NCI-H524 (cell line): ENCODE results near the gene SCRG1.

Experiments used
- DNase-seq, 2 experiments: peaks; one replicate each; lab custom pipeline; 2025; lab: John Stamatoyannopoulos, UW

The SCRG1 gene

DNA sequence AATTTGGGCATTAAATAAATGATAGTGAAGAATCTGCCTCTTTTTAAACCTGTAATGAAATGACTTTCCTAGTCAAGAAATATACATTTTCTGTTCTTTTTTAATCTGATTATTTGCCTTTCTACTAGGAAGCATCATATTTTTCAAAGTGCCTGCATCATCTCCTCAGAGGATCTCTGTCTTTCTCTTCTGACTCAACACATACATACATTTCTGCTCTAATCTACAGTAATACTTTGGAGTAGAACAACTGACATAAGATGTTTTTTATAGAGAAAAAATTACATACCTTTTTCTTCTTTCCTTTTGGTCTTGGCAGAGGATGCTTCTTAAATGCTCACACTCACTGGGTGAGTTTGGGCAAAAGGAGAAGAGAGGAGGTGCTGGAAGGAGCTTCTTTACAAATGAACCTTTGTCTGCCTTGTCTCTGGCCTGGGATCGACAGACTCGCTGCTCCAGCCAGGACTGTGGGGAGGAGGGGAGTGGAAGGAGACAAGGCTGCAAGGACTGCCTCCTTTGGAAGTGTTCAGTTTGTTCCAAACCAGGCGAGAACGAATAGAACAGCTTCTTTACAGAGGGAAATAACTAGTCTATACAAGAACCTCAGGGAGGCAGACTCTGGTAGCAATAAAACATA is at the start of gene SCRG1:
SCRG1 (minus strand) TSS at position 338 of the 637 bp plus-strand sequence. CDS start 7,702 bp downstream, outside the sequence.
- no peak for DNase-seq

DNA sequence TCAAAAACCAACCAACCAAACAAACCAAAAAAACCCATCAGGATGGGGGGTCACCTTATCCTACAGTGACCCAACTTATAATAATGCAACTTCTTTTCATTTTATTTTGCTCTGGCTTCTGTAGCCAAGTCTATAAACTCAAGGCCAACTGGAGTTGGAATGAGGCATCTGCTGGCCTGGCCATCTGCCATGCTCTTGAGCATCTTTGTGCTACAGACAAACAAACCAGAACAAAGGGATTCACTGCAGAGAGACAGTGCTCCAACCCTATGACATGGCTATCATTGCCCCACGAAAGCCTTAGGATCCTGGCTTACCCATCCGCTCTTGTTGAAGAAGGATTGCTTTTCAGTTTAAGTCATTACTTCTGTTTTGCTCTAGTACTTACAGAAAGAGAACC is 49.2 kb upstream of the SCRG1 start:
- DNase-seq = peak; percentile 84 to 93

DNA sequence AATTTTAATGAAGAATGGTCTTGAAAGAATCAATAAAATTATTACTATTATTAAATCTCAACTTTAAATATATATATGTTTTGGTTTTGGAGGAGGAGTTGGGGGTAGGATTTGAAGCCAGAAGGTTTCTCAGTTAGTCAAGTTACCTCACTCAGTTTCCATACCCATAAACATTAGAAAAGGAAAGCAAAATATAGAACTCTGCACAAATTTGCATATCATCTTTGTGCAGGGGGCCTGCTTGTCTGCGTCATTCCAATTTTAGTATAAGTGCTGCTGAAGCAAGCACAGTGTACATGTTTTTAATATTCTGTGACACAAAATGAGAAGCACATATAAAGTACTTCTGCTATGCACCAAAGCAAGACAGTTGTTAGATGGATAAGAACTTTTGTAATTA is 47.5 kb upstream of the SCRG1 start:
- DNase-seq = no peak

DNA sequence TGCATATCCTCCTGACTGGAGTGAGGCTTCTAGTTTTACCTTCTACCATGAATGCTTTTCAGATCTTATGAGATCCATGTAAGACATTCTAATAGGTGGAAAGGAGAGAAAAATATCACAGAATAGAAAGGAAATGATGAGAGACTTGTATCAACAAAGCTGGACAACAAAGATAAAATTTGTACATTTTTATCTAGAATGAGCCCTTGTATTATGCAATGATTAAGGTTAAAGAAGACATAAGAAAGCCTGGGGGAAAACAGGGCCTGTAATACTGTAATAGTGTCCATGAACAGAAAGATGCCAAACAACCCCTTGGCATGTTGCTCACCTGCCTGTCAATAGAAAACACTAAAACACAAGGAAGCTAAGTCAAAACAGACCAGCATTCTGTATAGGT is 44.2 kb upstream of the SCRG1 start:
- no peak for DNase-seq

DNA sequence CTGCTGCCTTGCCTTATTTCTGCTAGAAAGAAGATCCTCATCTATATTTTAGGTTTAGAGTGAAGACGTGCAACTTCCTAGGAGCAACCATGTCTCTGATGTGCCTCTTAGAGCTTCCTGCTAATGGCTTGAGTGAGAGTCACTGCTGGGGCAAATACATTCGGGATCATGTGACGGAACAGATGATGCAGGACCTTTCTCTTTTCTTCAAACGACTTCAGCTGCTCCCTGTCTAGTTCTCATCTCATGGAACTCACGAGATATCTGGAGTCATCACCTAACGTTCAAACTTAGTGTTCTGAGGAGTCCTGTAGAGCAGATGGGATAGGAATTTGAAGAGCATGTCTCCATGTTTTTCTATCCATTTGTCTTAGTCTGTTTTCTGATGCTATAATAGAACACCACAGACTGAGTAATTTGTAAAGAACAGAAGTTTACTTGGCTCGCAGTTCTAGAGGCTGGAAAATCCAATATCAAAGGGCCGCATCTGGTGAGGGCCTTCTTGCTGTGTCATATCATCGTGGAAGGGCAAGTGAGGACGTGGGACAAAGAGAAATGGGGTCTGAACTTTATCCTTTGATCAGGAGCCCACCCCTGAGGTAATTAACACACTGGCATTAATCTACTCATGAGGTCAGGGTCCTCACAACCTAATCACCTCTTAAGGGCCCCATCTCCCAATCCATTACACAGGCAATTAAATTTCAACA is 43.5 kb upstream of the SCRG1 start:
- DNase-seq = no peak

DNA sequence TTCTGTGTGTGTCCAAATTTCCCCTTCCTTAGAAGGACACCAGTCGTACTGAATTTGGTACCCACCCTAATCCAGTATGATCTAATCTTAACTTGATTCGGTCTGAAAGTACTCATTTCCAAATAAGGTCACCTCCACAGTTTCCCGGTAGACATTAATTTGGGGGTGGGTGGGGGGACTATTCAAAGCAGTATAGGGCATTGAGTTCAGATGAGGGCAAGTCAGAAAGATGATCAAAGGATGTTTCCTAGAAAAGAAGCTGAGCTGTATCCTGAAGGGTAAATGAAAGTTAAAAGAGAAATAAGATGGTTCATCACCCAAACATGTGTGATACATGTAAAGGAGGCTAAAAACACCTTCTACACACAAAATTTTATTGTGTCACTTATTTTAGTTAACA is 42.0 kb upstream of the SCRG1 start:
- DNase-seq = no peak

DNA sequence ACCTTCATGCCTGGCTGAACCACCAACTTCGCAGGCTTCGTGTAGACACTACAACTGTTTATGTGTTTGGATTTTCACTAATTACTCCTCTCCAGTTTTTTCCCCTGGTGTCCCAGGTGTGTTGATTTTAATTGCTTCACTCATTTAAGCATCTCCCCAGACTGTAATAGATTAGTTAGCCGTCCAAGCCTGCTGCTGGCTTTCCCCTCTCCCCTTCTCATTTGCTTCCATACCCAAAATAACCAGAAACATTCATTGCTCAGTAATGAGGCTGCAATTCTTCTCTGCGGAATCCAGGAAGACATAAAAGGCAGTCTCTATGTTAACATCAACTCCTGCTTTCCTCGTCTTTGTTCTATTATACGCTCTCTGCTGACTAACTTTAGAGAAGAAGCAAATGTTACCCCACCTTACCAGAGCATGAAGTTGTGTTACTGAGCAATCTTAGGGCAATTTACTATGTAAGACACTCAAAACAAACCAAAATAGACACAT is 37.9 kb upstream of the SCRG1 start:
- no peak for DNase-seq

DNA sequence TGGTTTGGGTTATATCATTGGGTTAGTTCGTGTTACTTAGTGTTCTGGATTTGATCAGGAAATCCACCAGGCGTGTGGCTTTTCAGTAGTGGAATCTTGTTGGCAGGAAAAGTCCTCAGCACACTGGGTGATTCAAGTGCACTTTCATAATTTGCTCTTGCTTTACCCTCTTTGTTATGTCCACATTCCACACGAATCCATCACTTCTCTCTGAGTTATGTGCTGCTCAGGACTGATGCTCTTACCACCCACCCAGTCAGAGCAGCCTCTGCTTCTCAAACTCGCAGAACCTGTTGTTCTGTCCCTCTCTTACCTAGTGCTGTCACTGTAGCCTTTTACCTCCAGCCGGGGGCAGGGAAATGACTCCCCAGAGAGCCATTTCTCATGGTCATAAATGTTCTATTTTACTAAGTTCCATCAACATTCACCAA is 37.2 kb upstream of the SCRG1 start:
- DNase-seq = no peak

DNA sequence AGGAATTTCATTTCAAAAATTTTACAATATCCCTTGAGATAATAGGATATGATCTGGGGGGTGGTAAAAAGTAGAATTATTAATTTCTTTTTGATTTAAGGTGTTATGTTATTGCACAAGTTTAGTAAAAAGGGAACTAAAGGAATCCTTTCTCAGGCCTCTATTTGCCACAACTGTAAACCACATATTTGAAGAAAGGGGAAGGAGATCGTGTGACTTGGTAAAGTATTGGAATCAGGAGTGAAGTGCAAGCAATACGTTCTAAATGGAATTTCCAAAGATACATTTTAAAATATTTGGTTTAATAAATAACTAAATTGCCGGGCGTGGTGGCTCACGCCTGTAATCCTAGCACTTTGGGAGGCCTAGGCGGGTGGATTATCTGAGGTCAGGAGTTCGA is 35.3 kb upstream of the SCRG1 start:
- DNase-seq = no peak

DNA sequence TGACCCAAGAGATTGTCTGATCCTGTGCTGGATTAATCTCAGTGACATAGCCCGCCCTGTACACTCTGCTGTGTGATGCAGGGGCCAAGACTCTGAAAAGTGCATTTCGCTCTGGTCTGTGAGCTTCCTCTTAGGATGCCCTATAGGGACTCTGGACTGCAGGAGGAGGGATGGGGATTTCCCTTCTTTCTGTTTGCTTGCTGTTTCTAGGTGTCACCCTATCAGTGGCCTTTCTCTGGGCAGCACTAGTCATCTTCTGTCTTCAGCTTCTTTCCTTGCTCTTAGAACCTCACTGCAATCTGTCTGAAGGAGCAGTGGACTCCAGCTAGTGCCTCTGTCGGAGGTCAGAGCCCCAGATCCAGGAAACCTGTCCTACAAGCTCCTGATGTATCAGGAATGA is 34.5 kb upstream of the SCRG1 start:
- no peak for DNase-seq

DNA sequence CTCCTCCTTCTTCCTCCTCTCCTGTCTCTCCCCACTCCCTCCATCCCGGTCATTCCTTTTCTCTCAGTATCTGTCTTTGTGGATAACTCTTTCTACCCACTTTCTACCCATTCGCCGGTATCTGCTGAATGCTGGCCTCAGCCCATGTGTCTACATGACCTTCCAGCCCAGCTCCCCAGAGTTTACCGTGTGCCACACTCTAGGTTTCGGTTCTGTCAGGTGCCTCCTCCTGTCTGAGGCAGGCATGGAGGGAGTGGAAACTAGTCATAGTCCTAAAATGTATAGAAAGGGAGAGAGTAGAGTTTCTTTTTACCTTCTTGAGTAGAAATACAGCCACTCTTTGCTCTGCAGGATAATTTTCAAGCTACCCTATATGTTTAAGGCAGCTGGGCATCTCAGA is 33.5 kb upstream of the SCRG1 start:
- DNase-seq = no peak

DNA sequence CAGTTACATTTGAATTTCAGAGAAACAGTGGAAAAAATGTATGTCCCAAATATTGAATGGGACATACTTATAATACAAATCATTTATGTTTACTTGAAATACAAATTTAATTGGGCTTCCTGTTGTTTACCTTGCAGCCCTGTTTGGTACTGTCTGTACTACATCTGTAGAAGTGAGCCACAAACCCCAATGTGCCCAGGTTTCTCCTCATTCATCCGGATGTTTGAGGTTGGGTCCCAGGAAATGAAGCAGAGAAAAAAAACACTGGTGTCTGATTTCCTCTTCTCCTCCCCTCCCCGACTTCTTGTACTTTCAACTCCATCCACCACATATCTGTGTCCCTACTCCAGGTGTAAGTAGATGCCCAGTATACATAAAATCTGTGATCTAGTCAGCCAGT is 27.1 kb upstream of the SCRG1 start:
- DNase-seq = no peak

DNA sequence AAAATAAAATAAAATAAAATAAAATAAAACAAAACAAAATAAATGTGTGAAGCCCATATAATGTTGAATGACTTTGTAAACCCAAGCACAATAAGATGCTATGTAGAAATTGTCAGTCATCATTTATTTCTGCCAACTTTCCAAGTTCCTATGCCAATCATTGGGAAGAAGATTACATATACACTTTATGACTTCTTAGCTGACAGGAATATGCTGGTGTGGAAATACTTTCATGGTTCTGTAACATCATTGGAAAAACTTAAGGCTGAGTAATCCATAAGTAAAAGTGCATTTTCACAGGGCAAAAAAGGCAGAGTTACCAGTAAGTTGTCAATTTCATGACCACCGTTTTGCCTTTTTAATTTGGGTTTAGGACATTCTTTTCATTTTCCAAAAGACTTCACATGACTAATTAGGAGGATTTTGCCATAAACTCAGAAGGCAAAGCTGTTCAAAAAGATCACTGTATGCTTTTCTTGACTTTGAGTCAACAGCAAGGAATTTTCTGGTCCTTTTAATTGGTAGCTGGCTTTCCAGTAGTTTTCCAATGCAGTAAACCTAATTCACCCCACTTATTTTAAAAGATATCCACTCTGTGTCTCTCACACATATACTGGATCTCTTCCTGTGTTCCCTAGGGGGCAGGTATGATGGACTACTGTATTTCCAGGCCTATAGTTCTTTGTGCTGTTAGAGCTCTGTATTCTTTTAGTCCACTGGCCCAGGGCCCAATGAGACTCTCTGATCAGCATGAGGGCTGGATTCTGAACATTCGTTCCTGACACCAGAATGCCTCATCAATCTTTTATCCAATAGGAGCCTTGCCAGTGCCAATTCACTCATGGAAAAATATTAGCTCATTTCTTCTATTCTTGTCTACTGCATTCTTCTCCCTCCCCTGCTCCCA is 26.2 kb upstream of the SCRG1 start:
- no peak for DNase-seq

DNA sequence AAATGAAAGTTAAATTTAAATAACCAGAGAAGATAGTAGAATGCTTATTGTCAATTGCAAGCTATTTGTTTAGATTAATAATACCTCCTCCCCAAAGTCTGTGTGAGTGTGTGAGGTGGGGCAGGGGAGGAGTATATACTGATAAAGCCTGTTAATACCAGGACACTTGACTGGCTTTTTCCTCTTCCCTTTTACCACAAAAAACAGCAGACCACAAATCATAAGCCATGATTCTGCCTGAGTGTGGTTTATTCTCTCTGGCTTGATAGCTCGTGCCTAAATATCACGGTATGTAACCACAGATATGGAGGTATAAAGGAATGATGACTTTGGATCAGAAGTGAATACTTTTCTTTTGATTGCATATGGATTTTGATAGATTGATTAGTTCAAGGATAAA is 21.9 kb upstream of the SCRG1 start:
- DNase-seq = no peak

DNA sequence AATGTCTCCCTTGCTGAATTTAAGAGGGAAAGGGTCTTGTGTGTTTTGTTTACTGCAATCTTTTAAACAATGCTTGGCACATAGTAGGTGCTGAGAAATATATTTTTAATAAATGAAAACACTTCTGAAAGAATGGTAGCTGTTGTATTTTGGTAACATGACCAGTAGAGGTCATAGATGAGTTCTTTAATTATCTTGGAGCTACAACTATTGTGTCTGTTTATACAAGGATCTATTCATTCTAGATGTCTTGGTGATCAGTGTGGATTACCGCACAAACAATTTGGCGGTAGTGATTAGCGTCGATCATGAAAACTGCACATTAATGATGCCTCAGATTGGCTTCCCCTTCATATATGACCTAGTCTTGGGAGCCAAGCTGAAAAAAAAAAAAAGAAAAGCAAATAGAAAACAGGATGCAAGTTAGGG is 21.4 kb upstream of the SCRG1 start:
- peak in 1 of 2 experiments; percentile 15 for DNase-seq

DNA sequence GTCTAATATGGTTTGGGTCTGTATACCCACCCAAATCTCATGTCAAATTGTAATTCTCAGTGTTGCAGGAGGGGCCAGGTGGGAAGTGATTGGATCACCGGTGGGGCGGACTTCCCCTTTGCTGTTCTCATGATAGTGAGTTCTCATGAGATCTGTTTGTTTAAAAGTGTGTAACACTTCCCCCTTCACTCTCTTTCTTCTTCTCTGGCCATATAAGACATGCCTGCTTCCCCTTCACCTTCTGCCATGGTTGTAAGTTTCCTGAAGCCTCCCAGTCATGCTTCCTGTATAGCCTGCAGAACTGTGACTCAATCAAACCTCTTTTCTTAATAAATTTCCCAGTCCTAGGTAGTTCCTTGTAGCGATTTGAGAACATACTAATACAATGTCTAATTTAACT is 19.7 kb upstream of the SCRG1 start:
- DNase-seq = no peak

DNA sequence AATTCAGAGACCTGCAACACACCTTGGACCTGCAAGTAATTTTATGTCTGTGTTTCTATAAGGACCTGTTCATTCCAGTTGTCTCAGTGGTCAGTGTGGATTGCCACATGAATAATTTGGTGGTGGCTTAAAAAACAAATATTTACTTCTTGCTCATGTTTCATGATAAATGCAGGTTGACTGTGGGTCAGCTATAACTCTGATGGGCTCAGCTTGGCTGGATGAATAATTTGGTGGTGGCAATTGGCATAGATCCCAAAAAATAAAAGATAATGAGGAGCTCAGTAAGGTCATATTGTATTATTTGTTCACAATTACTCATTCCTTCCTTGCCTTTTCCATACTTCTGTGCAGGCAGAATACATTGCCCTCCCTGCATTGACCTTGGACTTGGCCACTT is 18.9 kb upstream of the SCRG1 start:
- no peak for DNase-seq

DNA sequence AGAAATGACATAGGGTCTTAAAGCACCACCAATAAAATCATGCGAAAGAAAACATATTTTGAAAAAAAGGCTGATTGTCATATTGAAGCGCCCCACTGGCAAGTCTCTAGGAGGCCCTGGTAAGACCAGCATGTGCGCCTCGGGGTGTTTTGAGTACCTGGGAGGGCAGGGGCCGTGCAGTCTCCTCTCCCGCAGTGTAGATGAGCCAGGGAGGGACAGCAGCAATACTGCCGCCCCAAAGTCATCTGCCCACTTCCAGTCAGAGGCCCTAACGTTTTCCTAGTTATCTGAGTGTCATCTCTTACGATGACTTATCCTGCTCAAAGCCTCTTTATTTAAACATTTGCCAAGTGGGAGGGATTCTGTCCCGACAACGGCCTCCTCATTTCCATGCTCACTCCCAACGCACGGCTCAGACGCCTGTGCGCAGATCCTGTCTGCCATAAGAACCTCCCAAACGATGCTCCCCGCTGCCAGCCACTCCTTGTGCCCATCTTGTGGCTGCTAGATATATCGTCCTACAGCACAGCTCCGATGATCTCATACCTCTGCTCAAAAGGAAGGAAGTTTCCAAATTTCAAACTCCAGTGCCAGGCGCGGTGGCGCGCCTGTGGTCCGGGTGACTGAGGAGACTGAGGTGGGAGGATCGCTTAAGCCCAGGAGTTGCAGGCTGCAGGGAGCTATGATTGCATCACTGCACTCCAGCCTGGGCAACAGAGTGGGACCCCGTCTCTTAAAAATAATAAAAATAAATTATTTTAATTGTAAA is 17.2 kb upstream of the SCRG1 start:
- DNase-seq = no peak

DNA sequence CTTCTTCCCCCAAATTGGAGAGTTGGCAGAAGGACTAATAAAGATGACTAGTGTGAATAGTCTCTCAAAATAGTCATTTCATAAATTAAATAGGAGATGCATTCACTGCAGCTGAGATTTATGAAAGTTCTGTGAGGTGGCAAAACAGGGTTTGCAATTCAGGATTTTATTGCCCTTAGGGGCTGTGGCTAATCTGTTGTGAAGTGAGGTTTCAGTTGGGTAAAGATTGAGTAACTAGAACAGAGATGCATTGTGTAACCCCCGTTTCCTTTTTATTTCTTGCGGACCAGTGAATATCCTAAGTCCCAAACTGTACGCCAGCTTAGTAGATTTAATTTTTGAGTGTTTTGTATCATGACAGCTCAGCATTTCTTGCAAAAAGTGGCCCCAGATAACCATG is 16.2 kb upstream of the SCRG1 start:
- DNase-seq = no peak

DNA sequence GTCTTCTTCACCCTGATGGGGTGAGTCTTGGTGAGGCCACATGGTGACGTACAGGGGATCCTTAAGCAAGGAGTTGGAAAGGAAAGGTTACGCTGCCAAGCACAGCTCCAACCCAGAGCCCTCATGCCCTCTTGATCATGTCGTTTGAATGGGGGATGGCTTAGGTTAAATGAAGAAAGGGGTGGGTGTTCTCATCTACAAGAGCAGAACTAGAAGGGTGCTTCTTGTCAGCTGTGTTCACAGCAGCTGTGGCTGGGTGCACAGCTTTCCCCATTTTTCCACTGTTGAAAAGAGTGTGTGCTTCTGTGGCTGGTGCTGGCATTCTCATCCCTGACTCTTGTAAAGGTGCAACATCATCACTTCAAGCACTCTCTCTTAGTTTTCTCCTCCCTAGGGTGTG is 15.5 kb upstream of the SCRG1 start:
- no peak for DNase-seq

DNA sequence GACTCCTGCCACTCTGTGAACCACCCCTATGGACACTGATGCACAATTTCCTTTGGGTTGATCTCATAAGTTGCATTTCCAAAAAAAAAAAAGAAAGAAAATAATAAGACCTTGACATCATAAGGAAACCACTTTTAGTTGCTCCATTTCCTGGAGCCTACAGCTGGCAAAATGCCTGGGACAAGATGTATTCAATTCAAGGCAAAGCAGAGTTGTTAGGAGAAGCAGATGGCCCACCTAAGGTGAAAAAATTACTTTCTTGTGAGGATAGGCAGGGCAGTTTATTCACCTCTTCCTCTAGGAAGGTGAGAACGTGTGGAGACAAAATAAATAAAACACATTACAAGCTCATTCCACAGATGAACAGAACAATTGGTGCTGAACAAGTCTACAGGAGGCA is 14.1 kb upstream of the SCRG1 start:
- no peak for DNase-seq
